ENCODE results near the gene SKI. TPM values are rescaled to one million over a fixed set of nuclear protein-coding genes. Genes with fewer than 3 reads are reported as not detected.
A peak's percentile ranks its signal among the peaks of the same experiment; 100 is the strongest.

SKI gene
- total RNA-seq, 1 experiment from 2014 or later: 38.2 TPM

- CTCF ChIA-PET: interaction anchor here (0.5 to 2.0 kb wide), 18 partner anchors 9 to 1276 kb away, joined by 3 to 29 read pairs (median 4); partner anchors contain the start of genes MORN1 and RER1
- no TSS peak for BruUV-seq (replicated peaks)
- no peak overlapping the region for H3K27ac Mint-ChIP-seq (ENCODE audit: unreplicated experiment)
- Histone ChIP-seq H3K4me3 (ENCODE audit: low read depth, low read length) (peak overlapping the region; percentile 54), H3K27me3 (replicated peaks; ENCODE audit: control insufficient read depth, insufficient read depth, low read length) (no peaks in the 10 kb centered on the region), H3K4me1 (peaks cover 15% of the 10 kb centered on the region), H3K36me3 (ENCODE audit: control insufficient read depth, insufficient read depth, low read length) (no peaks in the 10 kb centered on the region; the same call in 1 of the 2 replicates), H3K9me3 (no peaks in the 10 kb centered on the region)
- no peaks in the 10 kb centered on the region for H3K27me3 Mint-ChIP-seq (ENCODE audit: insufficient read depth, unreplicated experiment)
- no peaks in the 10 kb centered on the region for H3K4me1 Mint-ChIP-seq (ENCODE audit: low read depth, unreplicated experiment)
- intact Hi-C loops (cut with micrococcal nuclease; ENCODE audit: unreplicated experiment): loop anchor here (1.0 kb wide), 1 partner anchor 187 kb away; no protein-coding TSS in a partner anchor
- DNase-seq: peak; percentile 87 to 91
- peak; percentile 70 to 83 for TF ChIP-seq CTCF (IDR thresholded peaks at IDR 0.05; ENCODE audit: insufficient read depth in 1 of 2, low read depth in 1 of 2, low read length in 1 of 2, severe bottlenecking in 1 of 2, unreplicated experiment in 1 of 2)
- no peaks in the 10 kb centered on the region for H3K9me3 Mint-ChIP-seq (ENCODE audit: unreplicated experiment)
- POLR2A ChIA-PET: interaction anchor here (0.7 to 1.2 kb wide), 6 partner anchors 10 to 196 kb away, joined by 3 to 12 read pairs (median 4); partner anchors contain the start of genes MORN1, RER1 and SKI
- H3K36me3 Mint-ChIP-seq (ENCODE audit: insufficient read depth, unreplicated experiment): no peaks in the 10 kb centered on the region
- H3K4me3 Mint-ChIP-seq (ENCODE audit: unreplicated experiment): peak overlapping the region; percentile 73
Measured at GRCh38 chr1:2194898-2195673, 33.0 kb upstream of the SKI start.

GRCh38 chr1:2195785-2196184, 32.3 kb upstream of the SKI start:
- no peaks in the 10 kb centered on the region for H3K27me3 ChIP-seq (replicated peaks; ENCODE audit: control insufficient read depth, insufficient read depth, low read length)
- BruUV-seq (replicated peaks): no TSS peak
- no peaks in the 10 kb centered on the region for H3K36me3 ChIP-seq (ENCODE audit: control insufficient read depth, insufficient read depth, low read length)
- H3K4me3 ChIP-seq (ENCODE audit: low read depth, low read length): no peak overlapping the region
- no peak for DNase-seq
- H3K9me3 Mint-ChIP-seq (ENCODE audit: unreplicated experiment): no peaks in the 10 kb centered on the region
- no peaks in the 10 kb centered on the region for H3K9me3 ChIP-seq
- POLR2A ChIA-PET: no interaction called here
- no peak overlapping the region for H3K27ac Mint-ChIP-seq (ENCODE audit: unreplicated experiment)
- CTCF ChIA-PET: interaction anchor here (0.5 to 2.0 kb wide), 4 partner anchors 13 to 1159 kb away, joined by 3 to 29 read pairs (median 6); no protein-coding TSS in a partner anchor
- no peak for TF ChIP-seq CTCF (IDR thresholded peaks at IDR 0.05; ENCODE audit: insufficient read depth in 1 of 2, low read depth in 1 of 2, low read length in 1 of 2, severe bottlenecking in 1 of 2, unreplicated experiment in 1 of 2)
- intact Hi-C loops (cut with micrococcal nuclease; ENCODE audit: unreplicated experiment): loop anchor here (1.0 kb wide), 1 partner anchor 187 kb away; no protein-coding TSS in a partner anchor
- H3K36me3 Mint-ChIP-seq (ENCODE audit: insufficient read depth, unreplicated experiment): no peaks in the 10 kb centered on the region
- H3K4me1 ChIP-seq: peaks cover 15% of the 10 kb centered on the region
- H3K27me3 Mint-ChIP-seq (ENCODE audit: insufficient read depth, unreplicated experiment): no peaks in the 10 kb centered on the region
- no peaks in the 10 kb centered on the region for H3K4me1 Mint-ChIP-seq (ENCODE audit: low read depth, unreplicated experiment)
- H3K4me3 Mint-ChIP-seq (ENCODE audit: unreplicated experiment): peak overlapping the region; percentile 73

GRCh38 chr1:2196901-2197638, 31.0 kb upstream of the SKI start:
- Mint-ChIP-seq H3K4me3 (ENCODE audit: unreplicated experiment) (no peak overlapping the region), H3K9me3 (ENCODE audit: unreplicated experiment) (no peaks in the 10 kb centered on the region), H3K4me1 (ENCODE audit: low read depth, unreplicated experiment) (no peaks in the 10 kb centered on the region), H3K36me3 (ENCODE audit: insufficient read depth, unreplicated experiment) (no peaks in the 10 kb centered on the region), H3K27ac (ENCODE audit: unreplicated experiment) (no peak overlapping the region), H3K27me3 (ENCODE audit: insufficient read depth, unreplicated experiment) (no peaks in the 10 kb centered on the region)
- intact Hi-C loops (cut with micrococcal nuclease; ENCODE audit: unreplicated experiment): no loop called here
- Histone ChIP-seq H3K9me3 (no peaks in the 10 kb centered on the region), H3K36me3 (ENCODE audit: control insufficient read depth, insufficient read depth, low read length) (no peaks in the 10 kb centered on the region), H3K4me1 (peaks cover 15% of the 10 kb centered on the region), H3K27me3 (replicated peaks; ENCODE audit: control insufficient read depth, insufficient read depth, low read length) (no peaks in the 10 kb centered on the region), H3K4me3 (ENCODE audit: low read depth, low read length) (no peak overlapping the region)
- ChIA-PET CTCF (interaction anchor here (0.7 kb wide), 1 partner anchor 242 kb away, joined by 4 read pairs; no protein-coding TSS in a partner anchor), POLR2A (interaction anchor here (0.6 kb wide), 1 partner anchor 931 kb away, joined by 5 read pairs; no protein-coding TSS in a partner anchor)
- BruUV-seq (replicated peaks): no TSS peak
- no peak for DNase-seq
- no peak for TF ChIP-seq CTCF (IDR thresholded peaks at IDR 0.05; ENCODE audit: insufficient read depth in 1 of 2, low read depth in 1 of 2, low read length in 1 of 2, severe bottlenecking in 1 of 2, unreplicated experiment in 1 of 2)
